ENCODE results near the gene LIPF.
"Not testable (repeated sequence)": the region's sequence is repeated elsewhere in the genome, so short reads cannot be mapped to it uniquely, and the experiment has no call there.

Gene LIPF

DNA sequence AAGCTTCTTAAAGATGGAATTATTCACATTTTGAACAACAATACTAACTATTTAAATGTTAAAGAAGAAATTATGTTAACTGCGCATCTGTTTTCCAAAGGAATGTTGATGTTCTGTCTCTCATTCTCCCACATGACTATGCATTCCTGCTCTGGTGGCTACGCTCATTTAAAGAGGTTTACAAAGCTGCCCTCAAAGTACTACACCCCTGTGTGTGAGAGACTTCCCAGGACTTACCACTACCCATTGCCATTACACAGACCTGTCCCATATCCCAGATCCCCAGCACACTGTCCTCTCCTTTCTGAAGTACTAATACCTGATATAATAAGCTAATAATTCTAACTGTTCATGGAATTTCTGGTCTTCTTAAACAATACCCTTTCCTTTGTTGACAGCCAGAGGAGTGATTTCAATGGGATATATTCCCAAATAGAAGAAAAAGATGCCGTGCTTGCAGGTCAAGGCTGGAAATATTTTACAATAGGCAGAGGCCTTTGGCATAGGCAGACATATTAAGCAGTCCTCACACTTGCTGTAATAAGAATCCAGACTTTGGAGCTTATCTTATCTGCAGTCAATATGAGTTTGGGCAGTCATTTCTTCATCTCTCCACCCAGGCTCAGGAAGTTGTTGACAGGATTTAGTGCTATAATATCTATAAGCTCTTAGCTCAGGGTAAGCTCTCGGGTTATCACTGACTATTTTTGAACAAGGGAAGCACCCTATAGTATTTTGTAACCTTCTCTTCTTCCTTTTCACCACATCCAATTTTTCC lies 12.2 kb downstream of the LIPF start:
- no peak for DNase-seq

DNA sequence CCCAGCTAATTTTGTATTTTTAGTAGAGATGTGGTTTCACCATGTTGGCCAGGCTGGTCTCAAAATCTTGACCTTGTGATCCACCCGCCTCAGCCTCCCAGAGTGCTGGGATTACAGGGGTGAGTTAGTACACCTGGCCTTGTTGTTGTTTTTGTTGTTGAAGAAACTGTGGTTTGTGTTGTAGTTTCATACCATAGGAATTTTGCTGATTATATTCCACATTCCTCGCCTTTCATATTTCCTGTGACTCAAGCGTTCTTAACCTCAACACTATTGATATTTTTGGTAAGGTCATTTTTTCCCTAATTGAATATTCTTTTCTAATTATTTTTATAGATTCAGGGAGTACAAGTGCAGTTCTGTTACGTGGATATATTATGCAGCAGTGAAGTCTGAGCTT lies 16.7 kb downstream of the LIPF start:
- no peak for DNase-seq

DNA sequence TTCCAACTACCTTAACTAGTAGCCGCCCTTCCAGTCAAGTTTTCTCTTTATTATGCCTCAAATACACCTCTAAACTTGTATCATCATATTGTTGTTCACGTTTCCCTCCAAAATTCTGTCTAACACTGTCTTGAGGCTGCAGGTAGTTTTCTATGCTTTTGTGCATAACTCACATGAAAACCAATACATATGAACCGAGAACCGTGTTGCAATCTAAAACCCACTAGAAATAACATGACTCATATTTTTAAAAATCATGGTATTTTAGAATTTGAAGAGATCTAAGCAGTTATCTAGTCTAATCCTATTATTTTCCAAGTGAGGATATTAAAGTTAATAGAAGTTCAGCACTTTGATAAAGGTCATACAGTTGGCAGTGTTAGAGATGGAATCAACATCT lies 18.2 kb downstream of the LIPF start:
- no peak for DNase-seq

DNA sequence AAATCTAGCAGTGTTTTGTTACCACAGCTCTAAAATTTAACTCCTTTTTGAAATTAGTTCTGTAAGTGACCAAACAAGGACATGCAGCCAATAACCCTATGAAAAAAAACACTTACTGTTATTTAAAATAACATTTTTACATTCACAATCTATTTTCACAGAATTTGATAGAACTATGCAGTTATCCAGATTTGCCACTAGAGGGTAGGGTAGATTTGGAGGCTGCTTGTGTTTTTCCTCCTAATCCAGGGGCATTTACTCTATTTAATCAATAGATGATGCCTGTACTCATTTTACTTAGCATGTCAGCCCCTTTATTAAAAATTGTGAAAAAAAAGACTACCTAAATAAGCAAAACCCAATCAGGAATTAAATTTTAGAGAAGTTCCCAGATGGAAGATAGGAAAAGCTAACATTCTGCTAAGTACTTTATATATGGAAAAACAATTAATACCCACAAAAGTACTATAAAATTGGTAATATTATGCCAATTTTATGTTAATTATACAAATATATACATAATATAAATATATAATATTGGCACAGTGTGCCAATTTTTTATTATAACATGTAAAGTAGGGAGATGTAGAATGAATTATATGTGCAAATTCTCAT lies 23.7 kb downstream of the LIPF start:
- DNase-seq, result no peak

DNA sequence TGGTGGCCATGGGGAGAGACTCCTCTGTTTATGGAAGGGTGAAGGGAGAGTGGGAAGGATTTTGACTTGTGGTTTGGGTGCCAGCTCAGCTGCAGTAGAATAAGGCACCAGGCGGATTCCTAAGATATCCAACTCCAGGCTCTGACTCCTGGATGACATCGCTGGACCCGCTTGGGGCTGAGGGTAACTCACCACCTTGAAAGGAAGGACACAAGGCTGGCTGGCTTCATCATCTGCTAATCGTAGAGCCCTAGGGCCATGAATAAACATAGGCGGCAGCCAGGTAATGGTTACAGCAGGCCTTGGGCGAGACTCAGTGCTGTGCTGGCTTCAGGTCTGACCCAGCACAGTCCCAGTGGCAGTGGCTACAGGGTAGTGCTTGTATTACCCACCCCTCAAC lies 25.1 kb downstream of the LIPF start:
- DNase-seq, result no peak

DNA sequence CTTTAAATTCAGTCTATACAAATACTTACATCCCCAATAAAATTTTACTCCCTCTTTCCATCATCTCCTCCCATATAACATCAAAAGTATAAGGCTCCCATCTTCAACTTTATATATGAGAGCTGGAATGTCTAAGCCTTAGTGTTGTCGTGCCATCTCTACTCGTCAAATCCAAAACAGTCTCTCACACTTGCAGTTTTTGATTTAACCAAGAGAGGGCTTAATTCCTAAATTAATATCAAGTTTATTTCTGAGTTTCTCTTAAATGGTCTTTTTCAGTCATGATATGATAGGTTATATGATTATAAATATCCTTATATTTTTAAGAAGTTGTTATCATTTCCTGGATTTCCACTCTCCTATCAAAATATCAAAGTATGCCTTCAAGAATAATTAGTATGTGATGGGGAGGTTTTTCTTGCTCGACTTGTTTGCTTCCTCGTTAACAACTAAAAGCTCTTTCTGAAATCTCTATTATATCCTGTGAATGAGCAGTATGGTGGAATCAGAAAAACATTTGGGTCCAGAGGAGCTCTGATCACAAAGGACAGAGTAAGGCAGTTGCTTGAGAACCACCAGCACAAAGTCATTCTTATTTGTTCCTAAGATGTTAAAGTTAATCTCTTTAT lies 29.3 kb downstream of the LIPF start:
- no peak for DNase-seq

DNA sequence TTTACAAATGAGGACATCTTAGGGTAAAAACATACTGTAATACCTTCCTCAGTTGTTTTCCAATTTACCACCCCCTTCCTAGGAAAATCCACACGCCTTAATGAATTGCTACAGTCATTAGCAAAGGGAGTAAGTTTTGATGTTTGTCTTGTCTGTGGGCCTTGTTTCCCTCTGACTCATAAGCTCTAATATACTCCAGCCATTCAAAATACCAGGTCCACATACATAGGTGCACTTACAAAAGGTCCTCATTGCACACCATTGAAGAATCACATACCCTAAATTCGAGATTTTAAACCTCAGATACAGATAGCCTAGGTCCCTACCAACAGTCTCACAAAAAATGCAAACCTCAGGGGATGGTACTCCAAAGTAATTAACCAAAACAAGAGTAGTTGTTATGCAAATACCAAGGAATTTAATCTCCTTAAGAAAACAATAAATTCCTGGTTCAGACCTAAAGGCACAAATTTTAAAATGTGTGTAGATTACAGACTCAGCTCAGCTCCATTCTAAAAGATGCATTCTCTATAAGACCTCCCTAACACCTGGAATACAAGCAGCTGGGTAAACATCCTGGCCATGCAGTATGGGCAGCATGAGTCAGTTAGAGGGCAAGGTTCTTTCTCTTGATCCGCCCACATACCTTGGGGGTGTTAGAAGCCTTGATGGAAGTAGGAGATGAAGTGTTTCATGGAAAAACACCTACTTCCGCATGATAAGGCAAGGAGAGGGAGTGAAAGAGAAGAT lies 38.8 kb downstream of the LIPF start:
- DNase-seq, result peak; percentile 67

DNA sequence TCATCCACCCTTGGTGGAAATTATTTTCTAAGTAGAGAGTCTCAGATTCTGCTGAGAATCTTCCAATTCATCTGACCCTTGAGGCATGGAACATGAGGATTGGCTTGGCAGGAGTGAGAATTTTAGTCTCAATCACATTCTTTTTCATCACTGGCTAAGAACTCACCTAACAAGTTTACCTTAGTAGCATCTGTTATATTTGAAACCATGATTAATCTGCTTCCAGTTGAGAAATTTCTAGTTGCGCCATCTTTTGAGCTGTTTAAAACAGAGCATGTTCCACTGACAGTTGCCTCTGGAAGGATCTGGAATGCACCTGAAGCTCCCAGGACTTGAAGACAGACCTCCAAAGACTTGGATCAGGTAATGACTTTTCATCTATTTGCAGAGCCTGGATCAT lies 41.7 kb downstream of the LIPF start, which contains the start of gene LIPK:
LIPK (plus strand) TSS at position 292 of the 400 bp plus-strand sequence. CDS start 18,295 bp downstream, outside the sequence.
- no peak for DNase-seq

DNA sequence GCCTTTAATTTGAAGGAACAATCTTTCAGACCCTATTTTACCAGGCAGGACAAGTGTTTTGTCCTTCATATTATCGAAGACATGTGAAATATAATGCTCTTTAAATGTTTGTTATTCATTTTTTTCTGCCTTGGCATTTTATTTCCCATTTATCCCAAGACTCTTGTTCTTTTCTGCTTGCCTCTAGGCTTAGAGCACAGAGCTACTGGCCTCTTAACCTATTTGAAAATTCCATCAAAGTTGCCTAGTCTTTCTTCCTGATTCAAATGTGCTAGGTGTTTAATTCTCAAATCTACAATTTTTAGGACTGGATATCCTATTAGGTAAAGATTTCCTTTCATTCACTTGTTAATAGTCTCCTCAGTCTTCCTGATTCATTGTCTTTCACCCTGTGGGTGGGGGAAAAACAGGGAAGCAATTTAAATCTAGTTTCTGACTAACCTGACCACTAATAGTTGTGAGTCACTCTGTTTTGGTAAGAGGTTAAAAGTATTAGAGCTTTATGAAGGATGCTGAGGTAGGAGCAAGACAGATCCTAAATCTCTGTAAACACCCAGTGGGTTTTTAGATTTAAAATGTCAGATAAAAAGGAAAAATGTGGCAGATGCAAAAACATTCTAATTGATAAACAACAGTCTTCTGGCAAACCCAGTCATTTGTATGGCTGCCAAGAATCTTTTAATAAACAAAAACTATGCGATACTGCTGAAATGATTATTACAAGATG lies 43.4 kb downstream of the LIPF start:
- no peak for DNase-seq

DNA sequence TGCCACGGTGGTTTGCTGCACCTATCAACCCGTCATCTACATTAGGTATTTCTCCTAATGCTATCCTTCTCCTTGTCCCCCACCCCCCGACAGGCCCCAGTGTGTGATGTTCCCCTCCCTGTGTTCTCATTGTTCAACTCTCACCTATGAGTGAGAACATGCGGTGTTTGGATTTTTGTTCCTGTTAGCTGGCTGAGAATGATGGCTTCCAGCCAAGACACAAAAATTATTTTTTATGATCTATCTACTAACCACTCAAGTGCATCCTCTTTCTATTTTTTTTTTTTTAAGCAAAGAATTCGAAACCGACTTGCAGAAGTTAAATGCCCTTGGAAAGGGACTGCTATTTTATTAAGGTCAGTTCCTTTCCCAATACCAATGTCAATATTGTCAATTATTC lies 45.1 kb downstream of the LIPF start:
- not testable (repeated sequence) for DNase-seq

DNA sequence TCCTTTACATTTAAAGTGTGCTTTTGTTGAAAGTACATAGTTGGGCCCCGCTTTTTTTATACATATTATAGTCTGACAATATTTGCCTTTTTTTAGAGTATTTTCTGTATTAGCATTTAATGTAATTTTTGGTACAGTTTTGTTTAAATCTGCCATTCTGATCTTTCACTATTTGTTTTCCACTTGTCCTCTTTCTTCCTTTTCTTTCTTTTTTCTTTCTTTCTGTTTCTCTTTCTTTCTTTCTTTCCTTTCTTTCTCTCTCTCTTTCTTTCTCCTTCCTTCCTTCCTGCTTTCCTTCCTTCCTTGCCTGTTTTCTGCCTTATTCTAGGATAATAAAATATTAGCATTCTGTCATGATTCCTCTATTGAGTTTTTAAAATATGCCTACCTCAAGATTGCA lies 51.3 kb downstream of the LIPF start:
- no peak for DNase-seq

DNA sequence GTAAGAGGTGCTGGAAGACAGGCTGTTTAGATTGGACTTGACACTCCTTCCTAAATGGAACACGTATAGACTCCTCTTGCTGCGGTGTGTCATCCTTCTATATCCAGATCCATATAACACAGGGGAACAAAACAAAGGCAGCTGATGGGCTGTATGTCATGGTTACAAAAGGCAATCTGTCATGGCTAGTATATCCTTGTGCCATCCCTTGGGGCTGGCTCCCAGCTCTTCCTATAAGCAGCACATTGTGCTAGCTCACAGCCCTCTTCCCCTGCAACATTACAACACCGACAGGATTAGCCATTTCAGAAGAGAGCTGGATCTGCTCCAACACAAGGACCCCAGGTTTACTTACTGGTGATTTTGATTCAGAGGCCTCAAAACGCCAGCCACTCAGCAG lies 57.1 kb downstream of the LIPF start:
- no peak for DNase-seq

DNA sequence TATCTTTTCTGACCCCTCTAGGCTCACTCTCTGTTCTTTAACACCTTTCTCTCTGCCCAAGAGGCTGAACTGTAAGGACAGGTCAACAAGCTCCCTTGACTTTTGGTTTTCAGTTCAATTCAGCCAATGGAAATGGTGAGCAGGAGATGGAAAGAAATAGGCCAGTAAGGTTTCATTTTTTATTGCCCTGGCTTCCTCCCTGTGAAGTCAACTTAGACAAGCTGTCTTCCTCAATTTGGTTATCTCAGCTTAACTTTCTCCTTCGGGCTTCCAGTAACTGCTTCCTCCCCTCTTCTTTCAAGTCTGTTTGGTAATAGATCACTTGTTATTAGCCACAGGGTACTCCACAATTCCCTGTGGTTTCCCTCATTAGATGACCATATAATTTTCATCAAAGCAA lies 61.6 kb downstream of the LIPF start:
- no peak for DNase-seq

DNA sequence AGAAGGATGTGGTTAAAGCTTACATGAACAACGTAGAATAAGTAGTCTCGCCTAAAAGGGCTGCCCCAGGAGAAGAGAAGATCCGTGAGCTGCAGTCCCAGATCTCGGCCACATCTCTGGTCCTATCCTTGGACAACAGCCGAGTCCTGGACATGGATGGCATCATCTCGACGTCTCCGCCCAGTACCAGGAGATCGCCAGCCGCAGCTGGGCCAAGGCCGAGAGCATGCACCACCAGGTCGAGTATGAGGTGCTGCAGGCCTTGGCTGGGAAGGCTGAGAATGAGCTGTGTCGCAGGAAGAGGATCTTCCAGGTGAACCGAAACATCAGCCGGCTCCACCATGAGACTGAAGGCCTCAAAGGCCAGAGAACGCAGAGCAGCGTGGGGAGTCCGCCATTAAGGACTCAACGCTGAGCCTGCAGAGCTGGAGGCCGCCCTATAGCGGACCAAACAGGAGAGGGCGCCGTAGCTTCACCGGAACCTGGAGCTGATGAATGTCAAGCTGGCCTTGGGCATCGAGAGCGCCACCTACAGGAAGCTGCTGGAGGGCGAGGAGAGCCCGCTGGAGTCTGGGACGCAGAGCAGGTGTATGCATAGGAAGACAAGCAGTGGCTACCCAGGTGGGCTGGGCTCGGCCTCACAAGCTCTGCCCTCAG lies 64.0 kb downstream of the LIPF start:
- no peak for DNase-seq

All from SHP77 treated with DMSO at 0.1 percent for 48 hours (cell line).